ENCODE data around the gene MRPL30.

Gene MRPL30

GRCh38 chr2:99166218-99166617, 14.8 kb upstream of the MRPL30 start:
- no peak overlapping the region for H3K27ac ChIP-seq
- TF ChIP-seq ZFX (IDR thresholded peaks at IDR 0.05; ENCODE audit: borderline replicate concordance) (no peak), CTCF (IDR thresholded peaks at IDR 0.05) (no peak)

- no peak overlapping the region for H3K27ac ChIP-seq
- TF ChIP-seq ZFX (IDR thresholded peaks at IDR 0.05; ENCODE audit: borderline replicate concordance) (no peak), CTCF (IDR thresholded peaks at IDR 0.05) (no peak)
These were observed 11.4 kb upstream of the MRPL30 start for GRCh38 chr2:99169534-99169933.

- TF ChIP-seq CTCF (IDR thresholded peaks at IDR 0.05): no peak
- no peak for TF ChIP-seq ZFX (IDR thresholded peaks at IDR 0.05; ENCODE audit: borderline replicate concordance)
- no peak overlapping the region for H3K27ac ChIP-seq
These were observed 9.4 kb upstream of the MRPL30 start for GRCh38 chr2:99171377-99172140.

- peak overlapping the region; percentile 72 for H3K27ac ChIP-seq
These were observed 628 bp downstream of the MRPL30 start for GRCh38 chr2:99181624-99182000.

GRCh38 chr2:99183025-99183424, 2.0 kb downstream of the MRPL30 start:
- TF ChIP-seq CTCF (IDR thresholded peaks at IDR 0.05) (no peak), ZFX (IDR thresholded peaks at IDR 0.05; ENCODE audit: borderline replicate concordance) (no peak)

More at GRCh38 chr2:99181624-99182000, 628 bp downstream of the MRPL30 start:
- no peak for TF ChIP-seq CTCF (IDR thresholded peaks at IDR 0.05)
- no peak for TF ChIP-seq ZFX (IDR thresholded peaks at IDR 0.05; ENCODE audit: borderline replicate concordance)

GRCh38 chr2:99184811-99185210, 3.8 kb downstream of the MRPL30 start:
- TF ChIP-seq ZFX (IDR thresholded peaks at IDR 0.05; ENCODE audit: borderline replicate concordance) (no peak), CTCF (IDR thresholded peaks at IDR 0.05) (no peak)
- no peak overlapping the region for H3K27ac ChIP-seq

More at GRCh38 chr2:99183025-99183424, 2.0 kb downstream of the MRPL30 start:
- no peak overlapping the region for H3K27ac ChIP-seq

GRCh38 chr2:99187011-99187410, 6.0 kb downstream of the MRPL30 start:
- TF ChIP-seq ZFX (IDR thresholded peaks at IDR 0.05; ENCODE audit: borderline replicate concordance): no peak
- no peak for TF ChIP-seq CTCF (IDR thresholded peaks at IDR 0.05)
- H3K27ac ChIP-seq: no peak overlapping the region
